Caco-2 (cell line): ENCODE measurements around the gene RANBP2. TPM values are rescaled to one million over a fixed set of nuclear protein-coding genes. Genes with fewer than 3 reads are reported as not detected.

Experiments used
- BruUV-seq: library from RNA; stranded (reverse); fragments of 400-500 nt; replicated peaks from 2 replicates; lab custom pipeline; 2021; lab: Mats Ljungman, UMichigan
- CTCF ChIA-PET: fragments of 300-600 bp; sonication (Branson Sonifier 250); formaldehyde crosslinking; loops from one replicate; lab custom pipeline; 2022; ENCODE audit warnings: antibody characterized with exemption; lab: Charles Lee
- POLR2A ChIA-PET: fragments of 300-600 bp; sonication (Branson Sonifier 250); formaldehyde crosslinking; loops from one replicate; lab custom pipeline; 2022; ENCODE audit warnings: antibody characterized with exemption; lab: Charles Lee
- DNase-seq, 2 experiments: peaks; one replicate each; pipeline versions ENCODE4 v3.0.0 to v3.0.0-alpha.2; 2020 to 2022
- H3K27me3 ChIP-seq: replicated peaks from 2 replicates; pipeline ENCODE4 v1.6.0; 2011; ENCODE audit warnings: low read length; ENCODE audit not compliant: control insufficient read depth, insufficient read depth
- H3K36me3 ChIP-seq: 2 replicates; pipeline ENCODE4 v1.5.1; 2011; ENCODE audit warnings: low read length; ENCODE audit not compliant: control insufficient read depth, insufficient read depth
- H3K4me1 ChIP-seq: fragments of 250-450 bp; sonication (Bioruptor Pico); 2 replicates; pipeline ENCODE4 v1.5.1; 2020; ENCODE audit warnings: mild to moderate bottlenecking
- H3K4me3 ChIP-seq: 2 replicates; pipeline ENCODE4 v1.5.1; 2011; ENCODE audit warnings: low read depth, mild to moderate bottlenecking, control low read depth, low read length
- H3K9me3 ChIP-seq: fragments of 250-450 bp; sonication (Bioruptor Pico); 2 replicates; pipeline ENCODE4 v1.5.1; 2020; ENCODE audit warnings: mild to moderate bottlenecking, moderate library complexity
- H3K27ac Mint-ChIP-seq: one replicate; pipeline ENCODE4 v1.8.0; 2022; ENCODE audit warnings: mixed read lengths; ENCODE audit not compliant: unreplicated experiment
- H3K27me3 Mint-ChIP-seq: one replicate; pipeline ENCODE4 v1.8.0; 2022; ENCODE audit warnings: mixed read lengths; ENCODE audit not compliant: insufficient read depth, unreplicated experiment
- H3K36me3 Mint-ChIP-seq: one replicate; pipeline ENCODE4 v1.8.0; 2022; ENCODE audit warnings: mild to moderate bottlenecking, mixed read lengths; ENCODE audit not compliant: insufficient read depth, unreplicated experiment
- H3K4me1 Mint-ChIP-seq: one replicate; pipeline ENCODE4 v1.8.0; 2022; ENCODE audit warnings: low read depth, mixed read lengths; ENCODE audit not compliant: unreplicated experiment
- H3K4me3 Mint-ChIP-seq: one replicate; pipeline ENCODE4 v1.8.0; 2022; ENCODE audit warnings: mild to moderate bottlenecking, moderate library complexity, mixed read lengths; ENCODE audit not compliant: unreplicated experiment
- H3K9me3 Mint-ChIP-seq: one replicate; pipeline ENCODE4 v1.8.0; 2022; ENCODE audit warnings: mixed read lengths; ENCODE audit not compliant: unreplicated experiment
- CTCF ChIP-seq, 2 experiments: fragments of 200-600 bp in 1 of 2; IDR thresholded peaks; 1 replicate in 1 of 2; 2 replicates in 1 of 2; pipeline versions ENCODE4 v1.5.1 to v1.8.0; 2011 to 2022; ENCODE audit warnings: antibody characterized with exemption in 1 of 2, control low read depth in 1 of 2, inconsistent platforms in 1 of 2, low read depth in 1 of 2, low read length in 1 of 2, mild to moderate bottlenecking in 1 of 2, moderate library complexity in 1 of 2; ENCODE audit not compliant: insufficient read depth in 1 of 2, severe bottlenecking in 1 of 2, unreplicated experiment in 1 of 2
- intact Hi-C: fragments of 100-400 bp; cut with micrococcal nuclease; formaldehyde crosslinking; loops from one replicate; pipeline ENCODE4 v1.10.0; 2022; ENCODE audit not compliant: unreplicated experiment
- total RNA-seq: library from RNA; stranded (reverse); gene quantifications from 2 replicates; pipeline ENCODE4 v1.2.3, GENCODE V29; 2022

RANBP2 gene
- total RNA-seq, 1 experiment from 2014 or later: 81.8 TPM

GRCh38 chr2:108835040-108835439 lies 115.8 kb downstream of the RANBP2 start:
- peaks cover 5% of the 10 kb centered on the region; the same call in 1 of the 2 replicates for H3K4me1 ChIP-seq
- no peaks in the 10 kb centered on the region; the same call in 1 of the 2 replicates for H3K36me3 ChIP-seq
- Mint-ChIP-seq H3K9me3 (peaks cover 17% of the 10 kb centered on the region), H3K27me3 (no peaks in the 10 kb centered on the region), H3K27ac (no peak overlapping the region), H3K4me1 (peaks cover 9% of the 10 kb centered on the region), H3K36me3 (peaks cover 3% of the 10 kb centered on the region), H3K4me3 (no peak overlapping the region)
- H3K4me3 ChIP-seq: no peak overlapping the region
- H3K9me3 ChIP-seq: peaks cover 10% of the 10 kb centered on the region; the same call in 1 of the 2 replicates
- CTCF ChIA-PET: no interaction called here
- intact Hi-C loops: no loop called here
- DNase-seq: no peak
- H3K27me3 ChIP-seq: no peaks in the 10 kb centered on the region
- TF ChIP-seq CTCF (IDR thresholded peaks at IDR 0.05; ENCODE audit: insufficient read depth in 1 of 2, low read depth in 1 of 2, low read length in 1 of 2, severe bottlenecking in 1 of 2, unreplicated experiment in 1 of 2): no peak
- BruUV-seq: no TSS peak
- POLR2A ChIA-PET: no interaction called here

Other genes starting within 250 kb of the RANBP2 start
- 67.2 and 75.2 TPM in 2 replicates for gene LIMS1, start 185.0 kb upstream of the RANBP2 start, total RNA-seq
- gene CCDC138, start 67.3 kb downstream of the RANBP2 start, total RNA-seq: 14.4 and 14.9 TPM in 2 replicates